HL-60/S4 treated with phorbol 12-myristate 13-acetate at 8.2 ng/mL for 4 days and 3 days (cell line): ENCODE results near the gene NUFIP1.
"Not testable (repeated sequence)": the region's sequence is repeated elsewhere in the genome, so short reads cannot be mapped to it uniquely, and the experiment has no call there.

Source experiments
- in situ Hi-C: fragments of 300-500 bp; cut with MboI; formaldehyde crosslinking; loops from 2 replicates; pipeline ENCODE4 v1.15.0; 2022; ENCODE audit warnings: low sequenced_read_pairs

NUFIP1 gene

DNA sequence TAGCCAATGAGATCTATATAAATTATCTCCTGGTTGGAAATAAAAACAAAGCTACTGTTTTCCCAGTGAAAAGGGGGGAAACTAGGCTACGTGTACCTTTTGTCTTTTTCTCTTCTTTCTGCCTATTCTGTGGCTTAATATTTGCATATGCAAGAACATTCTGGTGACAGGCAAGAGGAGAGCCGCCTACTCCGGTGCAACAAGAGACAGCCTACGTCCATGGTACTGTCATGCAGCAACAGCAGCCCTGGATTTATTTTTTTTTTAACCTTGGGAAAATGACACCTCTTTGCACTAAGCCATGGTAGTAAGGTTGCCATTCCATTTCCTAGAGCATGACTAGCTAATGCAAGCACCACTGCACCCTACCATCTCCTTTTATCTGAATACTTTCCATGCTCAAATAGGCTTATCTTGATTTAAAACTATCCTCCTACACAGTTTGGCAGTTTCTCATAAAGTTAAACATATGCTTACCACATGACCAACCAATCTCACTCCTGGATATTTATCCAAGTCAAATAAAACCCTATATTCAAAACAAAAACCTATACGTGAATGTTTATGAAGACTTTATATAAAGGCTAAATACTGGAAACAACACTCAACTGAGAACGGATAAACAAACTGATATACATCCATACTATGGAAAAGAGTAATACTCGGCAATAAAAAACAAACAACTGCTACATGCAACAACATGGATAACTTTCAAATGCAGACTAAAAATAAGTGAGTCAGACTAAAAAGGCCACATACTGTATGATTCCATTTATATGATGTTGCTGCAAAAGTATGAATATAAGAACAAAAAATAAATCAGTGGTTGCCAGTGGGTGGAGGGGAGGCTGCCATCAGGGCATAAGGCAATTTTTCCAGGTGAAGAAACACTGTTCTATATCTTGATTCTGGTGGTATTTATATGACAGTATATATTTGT is 17.3 kb downstream of the NUFIP1 start:
- in situ Hi-C loops = loop anchor here (25.0 kb wide), 1 partner anchor 485 kb away; no protein-coding TSS in a partner anchor

DNA sequence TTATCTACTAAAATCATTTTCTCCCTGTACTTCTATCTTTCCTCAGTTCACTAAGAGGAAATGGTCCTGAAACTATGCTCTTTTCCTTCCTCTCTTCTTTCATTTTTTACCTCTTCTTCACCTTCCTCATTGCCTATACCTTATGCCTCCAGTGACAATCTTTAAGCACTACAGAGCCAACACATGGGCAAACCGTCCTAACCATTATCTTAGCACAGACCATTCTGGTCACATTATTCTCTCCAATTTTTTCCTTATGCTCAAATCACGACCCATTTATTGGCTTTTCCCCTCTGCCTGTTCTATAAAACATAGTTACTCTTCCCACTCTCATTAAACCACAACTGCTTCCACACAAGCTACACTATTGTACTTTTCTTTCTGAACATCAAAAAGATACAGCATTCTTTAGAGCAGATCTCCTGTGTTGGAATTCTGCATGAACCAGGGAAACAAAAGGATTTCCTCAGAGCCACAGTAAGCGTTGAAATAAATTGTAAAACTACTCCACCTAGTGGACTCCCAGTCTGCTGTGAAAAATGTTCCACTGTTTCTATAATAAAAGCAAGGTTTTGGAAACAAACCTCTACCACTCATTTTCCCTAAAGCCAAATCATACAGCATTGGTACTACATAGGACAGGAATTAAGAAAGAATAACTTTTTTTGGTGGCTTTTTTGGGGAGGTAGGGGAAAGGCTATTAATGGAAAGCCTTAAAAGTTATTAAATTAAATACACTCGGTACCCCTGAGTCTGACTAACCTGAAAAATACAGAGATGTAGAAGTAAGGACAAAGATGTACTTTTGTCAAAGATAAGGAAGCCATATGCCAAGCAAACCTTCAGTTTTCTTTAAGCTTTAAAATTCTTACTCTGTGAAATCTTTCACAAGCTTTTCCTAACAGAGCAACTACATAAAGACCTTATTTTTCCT is 19.5 kb downstream of the NUFIP1 start:
- in situ Hi-C loops = loop anchor here (25.0 kb wide), 1 partner anchor 483 kb away; no protein-coding TSS in a partner anchor

DNA sequence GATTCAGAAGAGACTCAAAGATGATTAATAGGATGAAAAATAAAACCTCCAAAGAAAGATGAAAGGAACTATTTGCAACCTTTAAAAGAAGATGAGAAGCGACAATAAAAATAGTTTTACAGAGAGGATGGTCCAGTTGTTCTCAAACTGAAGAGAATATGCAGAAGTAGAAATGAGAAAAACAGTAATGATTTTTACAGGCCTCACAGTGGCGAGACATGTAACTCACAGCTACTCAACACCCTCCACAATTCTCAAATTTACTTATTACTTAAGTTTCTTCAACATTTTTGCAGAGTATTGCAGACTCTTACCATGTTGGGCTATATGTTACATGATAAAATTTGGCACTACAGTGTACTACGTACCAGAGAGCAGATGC is 20.8 kb downstream of the NUFIP1 start:
- in situ Hi-C loops = loop anchor here (25.0 kb wide), 1 partner anchor 481 kb away; no protein-coding TSS in a partner anchor

DNA sequence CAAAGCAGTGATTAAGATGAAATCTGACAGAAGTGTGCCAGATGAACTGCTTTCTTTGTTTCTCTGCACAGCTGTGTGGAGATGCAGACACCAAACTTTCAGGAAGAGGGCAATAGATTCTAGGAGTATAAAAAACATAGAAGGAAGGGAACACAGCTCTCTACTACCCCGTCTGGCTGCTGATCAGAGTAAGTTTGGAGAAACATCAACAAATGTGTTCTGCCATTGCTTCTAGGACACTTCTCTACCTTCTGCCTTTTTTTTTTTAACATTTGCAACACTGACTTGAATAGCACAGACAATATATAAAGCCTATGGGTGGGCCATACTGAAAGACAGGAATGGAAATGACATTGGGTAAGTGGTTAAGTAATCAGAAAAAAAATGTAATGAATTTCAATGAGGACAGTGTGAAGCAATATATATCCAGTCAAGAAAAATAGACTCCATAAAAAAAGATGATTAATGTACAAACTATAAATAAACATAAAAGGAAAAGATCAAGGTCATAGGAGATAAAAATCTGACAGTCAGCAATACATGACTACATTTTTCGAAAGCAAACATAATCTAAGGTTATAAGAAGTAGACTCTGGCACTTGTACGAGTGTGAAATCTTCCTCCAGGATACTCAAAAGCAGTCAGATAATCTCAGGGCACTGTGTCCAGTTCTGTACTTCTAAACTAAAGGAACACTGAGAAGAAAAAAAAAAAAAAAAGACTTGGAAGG is 21.4 kb downstream of the NUFIP1 start:
- in situ Hi-C loops = loop anchor here (25.0 kb wide), 1 partner anchor 481 kb away; no protein-coding TSS in a partner anchor

DNA sequence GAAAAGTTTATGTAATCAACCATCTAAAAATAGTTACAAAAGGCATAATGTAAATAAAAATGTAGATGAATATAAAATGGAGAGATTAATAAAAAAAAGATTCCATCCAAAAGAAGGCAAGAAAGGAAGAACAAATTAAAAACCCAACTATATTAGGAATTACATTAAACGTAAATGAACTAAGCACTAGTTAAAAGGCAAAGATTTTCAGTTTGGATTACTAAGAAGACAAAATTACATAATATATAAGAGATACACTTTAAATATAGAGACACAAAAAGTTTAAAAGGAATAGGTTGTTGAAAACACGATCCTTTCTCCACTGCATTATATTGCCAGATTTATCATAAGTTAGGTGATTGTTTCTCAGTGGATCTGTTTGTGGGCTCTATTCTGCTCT is 27.3 kb downstream of the NUFIP1 start:
- in situ Hi-C loops = loop anchor here (25.0 kb wide), 1 partner anchor 475 kb away; no protein-coding TSS in a partner anchor

DNA sequence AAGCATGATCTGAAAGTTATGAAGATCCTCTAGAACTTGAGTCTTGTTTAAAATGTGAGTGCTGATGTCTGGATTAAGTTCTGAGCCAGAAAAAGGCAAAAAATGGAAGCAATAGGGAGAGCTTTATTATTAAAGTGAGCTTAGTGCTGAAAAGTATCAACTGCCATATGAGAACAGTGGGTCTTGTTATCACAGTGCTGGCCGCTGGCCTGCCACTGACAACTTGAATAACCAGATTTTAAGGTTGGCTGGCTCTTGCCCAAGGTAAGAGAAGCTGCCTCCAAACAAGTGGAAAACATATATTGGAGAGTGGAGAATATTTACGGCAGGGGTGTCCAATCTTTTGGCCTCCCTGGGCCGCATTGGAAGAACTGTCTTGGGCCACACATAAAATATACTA is 33.9 kb downstream of the NUFIP1 start:
- in situ Hi-C loops = loop anchor here (25.0 kb wide), 1 partner anchor 468 kb away; no protein-coding TSS in a partner anchor

DNA sequence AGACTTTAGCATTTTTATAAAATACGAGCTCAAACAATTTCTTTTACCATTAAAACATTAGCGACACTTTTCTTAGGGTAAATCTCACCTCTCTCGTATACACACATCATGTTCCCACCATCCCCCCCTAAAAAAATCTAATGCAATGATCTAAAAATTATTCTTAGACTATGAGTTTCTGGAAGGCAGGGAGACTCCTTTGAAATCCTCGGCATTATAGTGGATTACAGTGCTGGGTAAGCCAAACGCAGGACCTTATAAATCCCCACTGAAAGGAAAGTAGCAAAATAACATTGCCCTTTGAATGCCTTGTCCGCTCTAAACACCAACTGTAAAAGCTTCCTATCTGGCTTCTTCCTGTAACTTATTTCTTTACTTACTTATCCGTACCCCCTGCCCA is 35.0 kb downstream of the NUFIP1 start:
- in situ Hi-C loops = loop anchor here (25.0 kb wide), 1 partner anchor 467 kb away; no protein-coding TSS in a partner anchor

DNA sequence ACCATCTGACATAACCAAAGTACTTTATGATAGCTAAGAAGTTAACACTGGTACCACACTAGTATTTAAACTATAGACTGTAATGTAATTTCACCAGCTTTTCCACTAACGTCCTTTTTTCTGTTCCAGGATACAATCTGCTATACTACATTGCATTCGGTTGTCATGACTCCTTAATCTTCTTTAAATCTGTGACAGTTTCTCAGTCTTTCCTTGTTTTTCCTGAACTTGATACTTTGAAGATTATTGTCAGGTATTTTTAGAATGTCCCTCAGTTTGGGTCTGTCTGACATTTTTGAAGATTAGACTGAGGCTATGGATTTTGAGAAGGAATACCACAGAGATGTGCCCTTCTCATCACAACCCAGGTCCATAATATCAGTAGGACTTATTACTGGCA is 36.6 kb downstream of the NUFIP1 start:
- in situ Hi-C loops = loop anchor here (25.0 kb wide), 1 partner anchor 465 kb away; no protein-coding TSS in a partner anchor

DNA sequence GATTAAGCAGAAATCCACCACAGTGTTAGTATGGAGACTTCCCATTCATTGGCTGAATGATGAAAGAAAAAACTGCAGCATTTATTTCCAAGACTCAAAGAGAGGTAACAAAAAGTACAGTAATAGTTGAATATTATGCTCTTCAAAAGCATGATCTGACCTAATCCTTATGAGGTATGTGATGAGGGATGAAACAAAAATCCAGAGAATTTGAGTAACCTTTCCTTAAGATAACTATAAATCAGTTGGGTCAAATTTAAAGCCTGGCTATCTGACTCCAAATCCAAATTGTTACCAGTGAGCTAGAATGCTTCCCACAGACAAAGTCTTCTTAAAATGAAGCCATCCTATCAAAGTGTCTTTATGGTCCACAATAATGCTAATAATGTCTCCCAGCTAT is 38.1 kb downstream of the NUFIP1 start:
- in situ Hi-C loops = loop anchor here (25.0 kb wide), 1 partner anchor 464 kb away; no protein-coding TSS in a partner anchor

DNA sequence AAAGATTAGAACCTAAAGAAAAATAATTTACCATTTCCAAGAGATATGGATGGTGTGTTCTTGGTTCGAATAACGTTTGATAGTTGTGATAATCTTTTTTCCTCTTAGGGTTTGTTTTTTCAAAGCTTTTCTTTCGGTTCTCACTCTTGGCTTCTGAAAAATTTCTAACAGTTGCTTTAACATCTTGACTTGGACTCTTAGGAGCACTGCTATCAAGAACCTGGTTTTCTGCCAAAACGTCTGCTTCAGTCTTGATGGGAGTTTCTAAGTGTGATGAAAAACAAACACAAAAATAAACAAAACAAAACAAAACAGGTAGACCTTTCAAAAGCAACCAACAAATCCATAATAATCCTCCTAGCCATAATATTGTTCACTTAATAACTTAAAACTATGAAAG is 45.9 kb downstream of the NUFIP1 start:
- in situ Hi-C loops = not testable (repeated sequence)

DNA sequence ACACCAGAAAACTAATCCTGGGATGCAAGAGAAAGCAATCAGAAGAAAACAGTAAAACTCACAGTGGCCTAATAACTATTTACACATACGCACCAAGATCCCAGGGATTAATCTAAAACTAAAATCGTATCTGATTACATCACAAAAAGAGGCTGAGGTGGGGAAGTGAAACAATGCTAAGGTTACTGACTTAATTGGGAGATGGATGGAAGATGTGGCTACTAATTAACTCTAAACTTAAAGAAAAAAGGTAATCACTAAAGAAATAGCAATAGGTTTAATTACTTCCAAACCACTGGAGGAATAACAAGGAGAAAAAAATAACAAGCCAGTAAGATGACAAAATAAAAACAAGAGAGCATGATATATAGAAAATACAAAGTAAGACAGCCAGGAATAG is 50.4 kb downstream of the NUFIP1 start:
- in situ Hi-C loops = no loop called here

DNA sequence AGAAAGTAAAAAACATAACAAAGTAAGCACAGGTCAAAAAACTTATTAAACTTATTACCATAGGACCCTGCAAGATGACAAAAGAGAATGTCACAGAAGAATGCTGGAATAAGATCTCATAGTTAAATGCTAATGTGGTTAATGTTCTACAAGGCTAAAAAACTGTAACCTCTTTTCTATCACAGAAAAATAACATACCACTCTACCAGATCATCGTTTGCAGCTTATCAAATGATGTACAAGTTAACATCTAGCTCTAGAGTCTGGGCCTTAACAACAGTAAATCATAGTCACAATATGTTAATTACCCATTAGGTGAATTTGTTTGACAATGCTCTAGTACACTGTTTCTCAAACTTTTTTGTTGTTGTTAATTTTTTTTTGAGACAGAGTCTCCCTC is 53.0 kb downstream of the NUFIP1 start:
- in situ Hi-C loops = no loop called here

DNA sequence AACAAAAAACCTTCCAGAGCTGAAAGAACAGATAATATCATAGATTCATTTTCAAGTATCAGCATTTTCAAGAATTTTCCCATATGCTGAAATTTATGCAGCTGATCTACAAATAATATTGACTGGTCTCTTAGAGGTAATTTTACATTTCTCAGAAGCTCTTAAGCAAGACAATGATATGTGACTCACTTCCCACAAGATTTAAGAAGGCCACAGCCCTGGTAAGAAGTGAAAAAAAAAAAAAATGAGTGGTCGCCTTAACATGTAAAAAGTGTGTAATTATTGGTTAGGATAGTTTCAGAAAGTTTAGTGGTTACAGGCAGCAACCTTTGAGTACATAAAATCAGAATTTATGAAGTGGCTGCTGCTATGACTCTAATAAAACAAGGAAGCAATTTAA is 54.5 kb downstream of the NUFIP1 start:
- in situ Hi-C loops = no loop called here

DNA sequence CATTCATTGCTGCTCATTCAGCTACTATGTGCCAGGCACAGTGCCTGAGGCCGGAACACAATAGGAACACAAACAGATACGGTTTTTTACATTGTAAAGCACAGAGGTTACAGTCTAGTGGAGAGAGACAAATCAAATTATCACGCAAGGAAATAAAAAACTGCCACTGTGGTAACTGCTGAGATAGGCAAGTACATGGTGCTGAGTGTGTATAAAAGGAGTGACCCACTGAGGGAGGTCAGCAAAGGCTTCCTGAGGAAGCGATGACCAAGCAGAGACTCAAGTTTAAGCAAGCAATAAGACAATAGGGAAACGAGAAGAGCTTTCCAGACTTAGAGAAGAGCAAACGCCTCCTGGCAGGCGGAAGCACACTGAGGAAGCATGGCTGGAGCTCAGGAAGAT is 56.4 kb downstream of the NUFIP1 start:
- in situ Hi-C loops = no loop called here

DNA sequence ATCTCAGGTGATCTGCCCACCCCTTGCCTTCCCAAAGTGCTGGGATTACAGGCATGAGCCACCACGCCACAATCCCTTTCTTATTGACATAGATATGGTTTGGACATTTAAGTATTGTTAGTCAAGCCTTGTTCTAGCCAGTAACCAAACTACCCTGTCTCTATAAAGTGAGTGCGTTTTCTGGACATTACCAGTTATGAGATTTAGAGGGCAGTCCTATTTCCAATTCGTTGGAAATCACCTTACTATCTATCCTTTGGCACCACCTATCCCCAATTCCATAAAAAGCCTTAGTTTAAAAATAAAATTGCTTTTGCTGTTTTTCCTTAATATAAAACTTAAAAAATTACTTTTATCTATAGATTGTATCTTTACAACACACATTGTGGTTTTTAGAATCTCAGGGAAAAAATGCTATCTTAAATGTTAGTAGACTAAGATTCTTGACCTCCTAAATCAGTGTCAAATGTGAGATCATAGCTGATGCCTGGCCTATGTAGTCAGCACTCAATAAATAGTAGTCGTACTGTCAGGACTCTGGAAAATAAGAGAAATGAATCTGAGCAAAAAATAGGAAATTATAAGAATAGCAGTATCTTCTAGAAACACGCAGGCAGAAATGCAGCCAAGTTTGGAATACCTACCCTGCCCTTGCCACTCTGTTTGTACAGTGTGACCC is 57.0 kb downstream of the NUFIP1 start:
- in situ Hi-C loops = no loop called here

DNA sequence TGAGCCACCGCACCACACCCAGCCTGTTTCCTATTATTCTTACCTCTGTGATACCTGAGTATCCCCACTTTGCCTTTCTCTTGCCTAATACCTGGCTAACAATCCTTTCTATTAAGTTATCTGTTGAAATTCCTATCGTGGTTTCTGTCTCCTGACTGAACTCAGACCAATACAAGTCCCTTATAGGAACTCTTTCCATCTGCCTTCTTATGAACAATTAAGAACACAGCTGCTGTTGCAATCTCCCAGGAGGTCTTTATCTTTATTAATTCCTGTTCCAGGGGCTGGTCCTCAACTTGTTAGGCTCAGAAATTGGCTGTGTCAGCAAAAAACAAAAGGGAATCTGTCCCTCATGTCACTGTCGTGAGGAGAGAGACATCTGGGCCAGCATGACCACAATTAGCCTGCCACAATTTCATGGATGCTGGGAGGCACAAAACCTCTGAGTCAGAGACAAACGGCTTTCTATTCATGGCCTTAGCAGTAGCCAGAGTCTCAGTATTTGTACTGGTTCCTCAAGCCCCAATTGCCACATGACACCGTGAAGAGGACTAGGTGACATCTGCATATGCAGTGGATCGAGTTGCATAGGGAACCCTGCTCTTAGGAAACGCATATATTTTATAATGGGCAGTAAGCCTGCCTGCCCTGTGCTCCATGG is 58.2 kb downstream of the NUFIP1 start:
- in situ Hi-C loops = no loop called here

DNA sequence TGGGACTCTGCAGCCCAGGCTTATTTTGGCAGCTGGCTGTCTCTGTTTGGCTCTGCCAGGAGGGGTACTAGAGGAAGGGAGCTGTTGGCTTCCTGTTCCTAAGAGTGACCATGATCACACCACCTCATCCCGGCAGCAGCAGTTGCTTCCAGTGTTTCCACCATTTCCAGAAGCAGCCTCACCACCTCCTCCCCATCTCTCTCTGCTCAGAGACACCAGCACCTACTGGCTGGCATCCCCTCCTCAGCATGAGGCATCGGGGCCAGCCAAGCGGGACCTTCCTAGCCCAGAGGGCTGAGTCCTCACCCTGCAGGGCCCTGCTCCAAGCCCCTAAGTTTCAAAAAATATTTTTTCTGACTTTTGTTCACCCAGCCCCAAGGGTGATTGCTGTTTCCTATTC is 59.0 kb downstream of the NUFIP1 start:
- in situ Hi-C loops = no loop called here

DNA sequence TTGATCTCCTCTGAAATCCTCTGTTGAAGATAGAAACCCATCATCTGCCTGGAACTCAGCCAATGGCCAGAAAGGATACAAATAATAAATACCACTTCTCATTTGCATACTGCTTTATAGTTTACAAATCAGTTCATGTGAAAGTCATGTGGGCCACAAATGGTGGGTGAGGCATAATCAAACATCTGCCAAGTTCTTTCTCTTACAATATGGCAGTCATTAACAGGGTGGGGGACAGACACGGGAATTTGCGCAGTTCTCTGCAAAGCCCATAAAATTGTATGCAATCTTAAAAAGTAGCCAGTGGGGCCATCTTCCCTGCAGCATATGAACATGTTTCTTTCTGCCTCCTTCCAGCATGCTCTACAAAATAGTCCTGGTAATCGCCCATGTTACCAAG is 59.6 kb downstream of the NUFIP1 start:
- in situ Hi-C loops = no loop called here

DNA sequence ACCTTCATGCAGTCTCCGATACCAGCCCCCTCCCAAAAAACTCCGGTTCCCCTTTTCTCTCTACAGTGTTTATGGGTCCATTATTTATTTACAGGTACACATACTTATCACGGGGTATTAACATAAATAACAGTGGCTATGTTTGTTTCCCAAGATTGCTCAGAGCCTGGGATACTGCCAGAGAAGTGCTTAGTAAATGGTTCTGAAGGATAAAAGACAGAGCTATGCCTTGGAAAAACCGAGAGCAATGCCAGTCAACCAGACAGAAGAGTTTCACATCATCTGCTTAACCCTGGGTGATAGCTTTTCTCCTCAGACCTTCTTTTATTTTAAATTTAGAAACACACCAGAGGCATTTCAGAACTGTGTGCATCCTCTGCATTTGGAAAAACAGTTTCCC is 61.3 kb downstream of the NUFIP1 start:
- in situ Hi-C loops = no loop called here
